ENCODE results near the gene MALRD1. TPM values are rescaled to one million over a fixed set of nuclear protein-coding genes. Genes with fewer than 3 reads are reported as not detected.
"Not testable (repeated sequence)": the region's sequence is repeated elsewhere in the genome, so short reads cannot be mapped to it uniquely, and the experiment has no call there.

Gene MALRD1
- total RNA-seq, 1 donor from 2014 or later: not detected

DNA sequence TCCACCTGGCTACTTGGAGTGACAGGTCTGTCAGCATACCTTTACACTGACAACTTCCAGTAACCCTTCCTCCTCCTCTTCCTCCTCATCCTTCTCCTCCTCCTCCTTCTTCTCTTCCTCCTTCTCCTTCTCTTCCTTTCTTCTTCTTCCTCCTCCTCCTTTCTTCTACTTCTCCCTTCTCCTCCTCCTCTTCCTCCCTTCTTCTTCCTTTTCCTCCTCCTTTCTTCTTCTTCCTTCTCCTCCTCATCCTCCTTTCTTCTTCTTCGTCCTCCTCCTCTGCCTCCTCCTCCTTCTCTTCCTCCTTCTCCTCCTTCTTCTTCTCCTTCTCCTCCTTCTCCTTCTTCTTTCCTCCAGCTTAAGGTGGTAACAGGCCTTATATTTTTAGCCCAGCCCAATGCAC lies 658.3 kb downstream of the MALRD1 start:
- intact Hi-C loops (cut with micrococcal nuclease): no loop called here

DNA sequence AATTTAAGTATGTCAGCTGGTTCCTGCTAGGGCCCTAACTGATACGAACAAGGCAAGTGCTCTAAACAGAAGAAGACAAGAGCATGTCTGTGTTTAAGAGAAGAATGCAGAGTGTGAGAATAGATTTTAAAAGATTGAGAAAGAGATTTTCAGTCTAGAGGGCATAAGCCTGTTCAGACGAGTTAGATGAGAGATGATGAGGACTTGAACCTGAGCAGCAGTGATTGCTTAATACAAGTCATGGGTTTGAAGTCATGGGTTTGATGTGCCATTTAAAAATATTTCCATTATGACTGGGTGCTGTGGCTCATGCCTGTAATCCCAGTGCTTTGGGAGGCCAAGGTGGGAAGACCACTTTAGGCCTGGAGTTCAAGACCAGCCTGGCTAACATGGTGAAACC lies 658.8 kb downstream of the MALRD1 start:
- intact Hi-C loops (cut with micrococcal nuclease): no loop called here

DNA sequence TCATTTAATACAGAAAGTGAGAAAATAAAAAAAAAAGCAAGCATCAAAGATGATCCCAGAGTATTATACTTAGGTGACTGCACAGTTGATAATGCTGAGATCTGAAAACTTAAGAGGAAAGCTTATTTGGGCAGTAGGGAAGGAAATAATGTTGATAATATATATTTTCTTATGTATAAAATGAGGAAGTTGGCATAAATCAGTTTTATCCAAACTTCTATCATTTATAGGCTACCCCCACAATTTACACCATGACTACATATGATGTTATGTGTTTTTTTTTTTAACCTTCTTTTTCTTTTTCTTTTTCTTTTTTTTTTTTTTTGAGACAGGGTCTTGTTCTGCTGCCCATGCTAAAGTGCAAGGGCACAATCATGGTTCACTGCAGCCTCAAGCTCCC lies 659.4 kb downstream of the MALRD1 start:
- intact Hi-C loops (cut with micrococcal nuclease): no loop called here

DNA sequence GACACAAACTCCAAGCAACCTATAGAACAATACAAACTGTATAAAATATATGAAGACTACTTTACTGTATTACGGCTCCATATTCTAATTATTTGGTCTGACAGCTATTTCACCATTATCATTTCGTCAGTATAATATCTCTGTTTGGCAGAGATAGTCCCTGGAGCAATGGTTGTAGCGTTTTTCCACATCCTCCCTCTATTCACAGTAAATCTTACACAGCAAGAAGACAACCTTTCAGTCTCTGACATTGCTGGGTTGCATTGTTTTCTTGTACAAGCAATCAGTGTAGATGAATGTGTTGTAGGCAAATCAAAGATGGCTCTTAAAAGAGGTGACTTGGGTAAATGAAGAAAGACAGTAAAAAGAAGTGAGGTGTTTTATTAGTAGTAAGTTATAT lies 662.0 kb downstream of the MALRD1 start:
- intact Hi-C loops (cut with micrococcal nuclease): no loop called here

DNA sequence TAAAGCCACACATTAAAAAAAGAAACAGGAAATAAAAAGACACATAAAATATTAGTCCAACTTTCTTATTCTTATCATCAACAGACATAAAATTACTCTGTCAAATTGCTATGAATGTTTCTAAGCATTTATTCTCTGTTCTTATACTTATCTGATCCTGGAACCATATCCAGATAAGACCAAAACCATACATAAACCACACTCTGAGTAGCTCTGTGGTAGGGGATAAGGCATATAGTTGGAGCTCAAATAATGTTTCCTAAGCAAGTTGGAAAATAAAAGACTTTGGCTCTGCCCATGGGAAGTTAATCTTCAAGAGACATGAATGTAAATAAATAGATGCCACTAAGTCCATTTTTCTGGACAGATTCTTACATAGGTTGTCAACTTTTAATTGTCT lies 664.6 kb downstream of the MALRD1 start:
- intact Hi-C loops (cut with micrococcal nuclease): no loop called here

DNA sequence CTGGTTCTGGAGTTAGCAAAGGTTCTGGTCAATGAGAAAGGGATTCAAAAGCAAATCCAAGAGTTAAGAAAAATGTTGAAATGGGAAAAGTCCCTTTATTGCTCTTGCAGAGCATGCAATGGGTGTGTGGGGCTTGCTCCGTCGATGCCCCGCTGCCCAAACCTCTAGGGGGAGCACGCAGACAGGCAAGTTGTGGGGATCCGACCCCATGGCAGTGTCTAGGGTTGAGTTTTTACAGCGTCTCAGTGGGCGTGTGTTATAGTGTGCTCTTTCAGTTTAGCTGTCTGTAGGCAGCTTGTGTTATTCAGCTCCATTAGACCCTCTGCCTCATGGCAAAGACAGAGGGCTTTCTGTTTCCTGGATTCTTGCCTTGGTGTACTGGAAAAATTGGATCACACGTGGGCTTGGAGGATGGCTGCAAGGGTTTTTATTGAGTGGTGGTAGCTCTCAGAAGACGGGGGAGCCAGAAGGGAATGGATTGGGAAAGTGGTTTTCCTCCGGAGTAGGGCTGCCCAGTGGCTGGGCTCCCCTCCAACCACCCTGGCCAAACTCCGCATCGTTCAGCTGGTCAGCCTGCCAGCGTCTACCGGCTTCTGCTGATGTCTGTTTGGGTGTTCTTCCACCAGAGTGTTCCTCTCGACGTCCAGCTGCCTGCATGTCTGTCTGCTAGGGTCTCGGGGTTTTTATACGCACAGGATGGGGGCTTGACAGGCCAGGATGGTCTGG lies 665.4 kb downstream of the MALRD1 start:
- intact Hi-C loops (cut with micrococcal nuclease): no loop called here

DNA sequence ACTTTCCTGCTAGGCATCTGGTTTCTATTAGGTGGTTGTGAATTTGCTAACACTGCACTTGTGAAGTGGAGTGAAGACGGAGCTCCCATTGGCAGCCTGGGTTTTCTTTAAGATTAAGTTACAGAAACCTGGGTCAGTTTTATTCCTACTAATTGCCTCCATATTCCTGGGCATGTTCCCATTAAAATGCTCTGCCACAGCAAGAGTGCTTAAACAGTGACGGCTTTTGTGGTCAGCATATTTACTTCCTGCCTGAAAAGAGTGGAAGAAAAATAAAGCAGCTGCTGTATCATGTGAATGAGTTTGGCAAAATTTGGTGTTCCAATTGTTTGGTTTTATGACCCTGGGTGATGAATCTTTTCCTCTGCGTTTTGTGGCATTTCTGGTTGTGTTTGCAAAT lies 670.7 kb downstream of the MALRD1 start:
- intact Hi-C loops (cut with micrococcal nuclease): no loop called here

DNA sequence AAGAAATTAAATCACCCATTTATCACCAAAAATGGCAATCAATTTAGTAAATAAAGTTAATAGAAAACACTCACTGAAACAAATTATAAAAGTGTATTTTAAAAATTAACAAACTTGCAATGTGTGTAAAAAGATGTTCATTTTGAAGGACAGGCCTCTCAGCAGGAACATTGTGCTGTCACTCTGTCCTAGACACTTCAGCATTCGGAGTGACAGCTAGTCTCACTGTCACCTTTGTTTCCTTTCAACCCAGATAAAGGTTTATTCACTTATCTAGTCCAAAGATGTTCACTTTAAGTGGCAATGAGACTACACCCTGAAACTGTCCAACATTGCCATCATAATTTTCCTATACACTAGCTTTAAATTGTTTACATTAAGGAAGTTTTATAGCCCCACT lies 675.7 kb downstream of the MALRD1 start:
- intact Hi-C loops (cut with micrococcal nuclease): no loop called here

DNA sequence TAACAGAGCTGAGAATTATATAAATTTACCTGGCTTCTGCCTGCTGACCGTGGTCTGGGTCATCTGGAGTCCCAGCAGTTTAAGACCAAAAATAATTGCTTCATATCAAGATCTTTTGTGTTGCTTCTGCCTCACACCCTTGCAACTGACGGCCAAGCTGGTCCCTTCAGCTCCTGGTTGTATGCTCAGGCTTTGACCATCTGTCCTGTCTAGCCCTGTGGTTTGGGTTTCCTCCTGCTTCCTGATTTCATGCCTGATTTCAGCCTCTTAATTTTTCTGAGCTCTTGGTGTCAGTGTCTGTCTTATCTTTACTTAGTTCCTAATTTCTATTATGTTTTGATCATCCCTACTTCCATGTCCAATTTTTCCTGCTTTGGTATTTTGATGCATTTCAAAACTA lies 679.8 kb downstream of the MALRD1 start:
- intact Hi-C loops (cut with micrococcal nuclease): no loop called here

DNA sequence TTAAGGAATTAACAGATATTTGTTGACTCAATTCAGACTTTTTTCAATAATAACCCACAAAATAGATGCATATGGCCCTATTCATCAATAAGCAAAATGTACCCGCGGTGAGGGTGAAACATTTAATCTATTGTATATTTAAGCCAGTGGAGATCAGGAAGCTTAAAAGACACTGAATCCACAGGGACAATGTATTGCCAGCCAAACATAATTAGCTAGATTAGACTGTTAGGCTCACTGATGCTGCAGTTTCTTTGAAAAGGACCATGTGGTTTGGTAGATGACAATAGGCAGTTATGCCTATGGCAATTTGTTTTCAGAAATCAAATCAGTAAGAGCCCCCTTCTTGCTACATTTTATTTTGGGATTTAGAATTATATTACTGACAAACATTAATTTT lies 680.4 kb downstream of the MALRD1 start:
- intact Hi-C loops (cut with micrococcal nuclease): no loop called here

DNA sequence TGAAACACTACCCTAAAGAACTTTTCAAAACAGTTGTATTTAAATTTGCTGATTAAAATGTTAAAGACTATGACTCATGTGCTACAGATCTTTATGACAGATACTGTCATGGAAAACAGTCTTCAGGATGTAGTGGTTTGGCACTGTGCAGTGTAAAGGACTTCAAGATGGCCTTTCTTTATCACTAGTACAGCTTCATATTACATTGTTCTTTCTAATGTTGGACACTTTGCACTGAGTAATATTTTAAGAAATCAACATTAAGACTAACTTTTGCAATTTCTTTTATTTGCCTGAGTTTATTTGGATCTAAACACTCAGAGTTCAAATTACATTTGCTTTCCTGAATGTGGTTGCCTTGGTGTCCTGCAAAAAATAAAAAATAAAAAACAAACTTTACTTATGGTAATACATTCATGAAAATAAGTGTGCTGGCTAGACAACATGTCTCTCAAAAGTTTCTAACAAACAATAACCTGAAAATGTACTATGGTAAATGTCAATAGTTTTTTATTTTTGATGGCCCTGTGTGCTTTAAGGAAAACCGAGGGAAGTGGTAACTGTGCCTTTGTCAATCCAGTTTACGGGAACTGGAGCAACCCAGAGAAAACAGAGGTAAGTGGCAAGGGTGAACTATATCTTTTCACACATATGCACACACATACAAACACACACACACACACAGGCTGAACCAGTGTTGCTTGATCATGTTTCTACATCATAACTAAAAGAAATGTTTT lies 681.7 kb downstream of the MALRD1 start:
- intact Hi-C loops (cut with micrococcal nuclease): no loop called here

DNA sequence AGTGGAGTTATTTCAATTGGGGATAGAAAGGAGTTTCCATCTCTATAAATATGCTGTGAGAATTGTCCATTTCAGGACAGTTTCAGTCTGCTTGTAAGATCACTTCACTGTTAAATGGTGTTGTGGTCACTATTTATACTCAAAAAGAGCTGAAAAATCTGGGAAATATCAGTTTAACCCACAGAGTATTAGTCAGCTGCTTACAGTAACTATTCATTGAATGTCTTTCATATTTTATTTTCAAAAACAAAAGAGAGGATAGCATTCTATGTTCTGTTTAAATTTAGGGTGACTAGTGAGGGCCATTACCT lies 682.3 kb downstream of the MALRD1 start:
- intact Hi-C loops (cut with micrococcal nuclease): no loop called here

DNA sequence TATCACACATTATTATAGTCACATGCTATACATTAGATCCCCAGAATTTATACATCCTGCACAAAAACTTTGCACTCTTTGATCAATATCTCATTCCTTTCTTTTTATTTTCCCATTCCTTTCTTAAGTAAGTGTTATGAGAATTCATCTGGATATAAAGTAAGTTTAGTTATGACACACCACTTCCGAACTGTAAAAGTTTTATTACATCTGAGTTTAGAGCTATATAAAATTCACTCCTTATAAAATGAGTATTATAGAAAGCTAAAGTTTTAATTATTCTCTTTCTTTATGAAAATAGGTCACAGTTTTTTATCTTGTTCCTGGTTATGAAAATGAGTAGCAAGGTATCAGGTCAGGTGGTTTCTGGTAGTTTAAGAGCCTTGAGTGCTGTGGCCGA lies 683.0 kb downstream of the MALRD1 start:
- intact Hi-C loops (cut with micrococcal nuclease): no loop called here

DNA sequence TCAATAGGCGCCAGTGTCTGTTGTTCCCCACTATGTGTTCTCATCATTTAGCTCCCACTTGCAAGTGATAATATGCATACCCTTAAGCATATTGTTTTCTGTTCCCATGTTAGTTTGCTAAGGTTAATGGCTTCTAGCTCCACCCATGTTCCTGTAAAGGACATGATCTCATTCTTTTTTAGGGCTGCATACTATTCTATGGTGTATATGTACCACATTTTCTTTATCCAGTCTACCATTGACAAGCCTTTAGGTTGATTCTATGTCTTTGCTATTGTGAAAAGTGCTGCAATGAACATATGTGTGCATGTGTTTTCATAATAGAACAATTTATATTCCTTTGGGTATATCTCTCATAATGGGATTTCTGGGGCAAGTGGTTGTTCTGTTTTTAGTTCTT lies 689.8 kb downstream of the MALRD1 start:
- intact Hi-C loops (cut with micrococcal nuclease): no loop called here

DNA sequence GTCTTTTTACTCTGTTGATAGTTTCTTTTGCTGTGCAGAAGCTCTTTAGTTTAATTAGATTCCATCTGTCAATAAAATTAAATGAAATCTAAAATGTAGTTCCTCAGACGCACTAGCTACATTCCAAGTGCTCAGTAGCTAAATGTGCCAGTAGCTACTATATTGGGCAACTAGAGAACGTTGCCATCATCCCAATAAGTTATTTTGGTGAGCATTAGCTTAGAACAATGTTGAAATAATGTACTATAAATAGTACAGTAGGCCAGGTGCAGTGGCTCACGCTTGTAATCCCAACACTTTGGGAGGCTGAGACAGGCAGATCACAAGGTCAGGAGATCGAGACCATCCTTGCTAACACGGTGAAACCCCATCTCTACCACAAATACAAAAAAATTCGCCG lies 690.6 kb downstream of the MALRD1 start:
- intact Hi-C loops (cut with micrococcal nuclease): not testable (repeated sequence)

DNA sequence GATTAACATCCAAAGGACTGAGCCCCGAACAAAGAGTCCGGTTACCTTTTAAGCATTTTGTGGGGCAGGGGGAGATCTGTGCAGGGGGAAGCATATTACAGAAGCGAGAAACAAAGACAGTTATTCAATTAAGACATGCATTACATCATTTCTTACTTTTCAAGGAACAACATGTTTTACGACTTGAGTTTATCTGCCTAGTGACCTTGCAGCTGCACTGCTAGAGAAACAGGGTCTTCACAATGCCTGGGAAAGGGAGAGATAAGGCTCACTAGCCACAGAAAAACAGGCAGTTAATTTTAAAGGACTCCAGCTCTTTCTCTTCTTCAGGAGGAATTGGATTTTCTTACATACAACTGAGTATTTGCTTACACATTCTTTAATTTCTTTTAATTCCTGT lies 693.5 kb downstream of the MALRD1 start:
- intact Hi-C loops (cut with micrococcal nuclease): not testable (repeated sequence)

DNA sequence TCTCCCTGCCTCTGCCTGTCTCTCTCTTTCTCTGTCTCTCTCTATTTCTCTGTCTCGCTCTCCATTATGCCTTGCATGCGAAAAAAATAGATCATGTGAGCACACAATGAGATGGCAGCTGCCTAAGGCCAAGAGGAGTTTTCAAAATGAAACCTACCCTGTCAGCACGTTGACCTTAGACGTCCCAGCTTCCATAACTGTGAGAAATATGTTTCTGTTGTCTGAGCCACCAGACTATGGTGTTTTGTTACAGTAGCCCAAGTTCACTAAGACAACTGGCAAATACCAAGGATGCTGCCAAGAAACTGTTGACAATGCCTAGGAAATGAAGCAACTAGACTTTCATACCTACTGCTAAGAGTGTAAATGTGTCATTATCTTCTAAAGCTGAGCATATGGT lies 697.1 kb downstream of the MALRD1 start:
- intact Hi-C loops (cut with micrococcal nuclease): no loop called here

DNA sequence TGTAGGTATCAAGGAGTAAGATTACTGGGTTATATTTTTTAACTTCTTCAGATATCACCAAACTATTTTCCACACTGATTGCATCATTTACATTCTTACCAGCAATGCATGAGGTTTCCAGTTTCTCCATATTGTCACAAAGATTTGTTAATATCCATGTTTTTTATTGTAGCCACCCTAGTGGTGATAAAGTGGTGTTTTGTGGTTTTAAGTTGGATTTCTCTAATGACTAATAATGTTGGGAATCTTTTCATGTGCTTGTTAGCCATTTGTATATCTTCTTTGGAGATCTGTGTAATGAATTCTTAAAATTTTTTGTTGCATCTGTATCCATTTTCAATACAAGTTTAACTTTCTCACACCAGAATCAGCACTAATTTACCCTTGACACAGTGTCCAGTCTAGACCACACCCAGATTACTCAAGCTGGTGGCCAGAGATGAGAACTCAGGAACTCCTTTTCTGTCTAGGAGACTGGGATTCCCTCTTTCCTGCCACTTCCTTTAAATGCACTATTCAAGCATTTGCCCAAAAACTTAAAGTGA lies 700.7 kb downstream of the MALRD1 start:
- intact Hi-C loops (cut with micrococcal nuclease): no loop called here

DNA sequence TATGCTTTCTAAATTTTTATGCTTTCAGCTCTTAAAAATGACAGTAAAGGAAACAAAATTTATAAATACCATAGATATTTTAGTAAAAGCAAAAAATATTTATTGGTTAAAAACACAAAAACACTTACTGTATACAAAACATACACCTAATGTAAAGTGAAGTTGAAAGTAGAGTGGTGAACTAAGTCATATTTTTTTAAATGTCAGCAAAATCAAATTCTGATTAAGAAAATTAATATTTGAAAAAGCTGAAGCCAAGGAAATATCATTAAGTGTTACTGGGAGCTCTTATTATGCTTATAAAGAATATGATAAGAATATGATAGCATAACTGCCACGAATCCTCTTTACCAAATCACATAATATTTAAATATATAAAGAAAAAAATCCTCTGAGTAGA lies 702.4 kb downstream of the MALRD1 start:
- intact Hi-C loops (cut with micrococcal nuclease): no loop called here

DNA sequence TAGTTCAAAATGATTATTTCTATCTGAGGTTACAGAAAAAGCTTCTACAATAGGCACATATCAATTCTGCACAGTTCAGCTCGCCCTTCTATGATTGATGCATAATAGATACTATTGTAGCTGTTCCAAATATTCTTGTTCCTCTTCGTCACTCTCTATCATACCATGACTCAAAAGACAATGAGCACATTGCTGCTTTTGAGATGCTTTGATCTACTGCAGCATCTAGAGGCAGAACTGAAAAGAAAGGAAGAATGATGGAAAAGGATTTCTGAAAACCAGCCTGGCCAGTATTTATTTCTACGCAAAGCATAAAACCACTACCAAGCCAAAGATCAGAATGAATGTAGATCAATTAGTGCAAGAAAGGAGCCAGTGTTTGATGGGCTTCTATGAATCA lies 708.3 kb downstream of the MALRD1 start:
- intact Hi-C loops (cut with micrococcal nuclease): no loop called here

DNA sequence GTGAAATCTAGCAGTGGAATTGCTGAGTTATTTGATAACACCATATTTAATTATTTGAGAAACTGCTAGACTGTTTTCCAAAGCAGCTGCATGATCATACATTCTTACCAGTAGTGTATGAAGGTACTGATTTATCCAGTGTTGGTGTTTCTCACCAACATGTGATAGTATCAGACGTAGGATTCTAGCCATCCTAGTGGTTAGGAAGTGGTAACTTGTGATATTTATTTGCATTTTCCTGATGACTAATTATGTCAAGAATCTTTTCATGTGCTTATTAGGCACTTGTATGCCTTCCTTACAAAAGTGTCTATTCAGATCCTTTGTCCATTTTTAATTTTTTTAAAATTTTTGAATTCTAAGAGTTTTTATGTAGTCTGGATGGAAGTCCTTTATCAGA lies 713.4 kb downstream of the MALRD1 start:
- intact Hi-C loops (cut with micrococcal nuclease): no loop called here

DNA sequence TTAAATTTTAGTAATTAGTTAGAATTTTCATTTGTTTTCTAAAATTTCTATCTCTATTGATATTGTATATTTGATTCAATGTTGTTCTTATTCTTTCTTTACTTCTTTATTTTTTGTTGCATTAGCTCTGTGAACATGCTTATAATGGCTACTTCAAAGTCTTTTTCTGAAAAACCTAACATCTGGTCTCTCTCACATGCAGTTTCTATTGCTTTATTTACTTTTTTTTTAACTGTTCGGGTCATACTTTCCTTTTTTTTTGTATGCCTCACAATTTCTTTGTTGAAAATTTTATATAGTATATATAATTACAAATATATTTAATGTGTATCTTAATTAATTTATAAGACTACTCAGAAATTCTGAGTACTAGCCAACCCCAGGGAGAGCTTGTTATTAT lies 715.5 kb downstream of the MALRD1 start:
- intact Hi-C loops (cut with micrococcal nuclease): no loop called here

DNA sequence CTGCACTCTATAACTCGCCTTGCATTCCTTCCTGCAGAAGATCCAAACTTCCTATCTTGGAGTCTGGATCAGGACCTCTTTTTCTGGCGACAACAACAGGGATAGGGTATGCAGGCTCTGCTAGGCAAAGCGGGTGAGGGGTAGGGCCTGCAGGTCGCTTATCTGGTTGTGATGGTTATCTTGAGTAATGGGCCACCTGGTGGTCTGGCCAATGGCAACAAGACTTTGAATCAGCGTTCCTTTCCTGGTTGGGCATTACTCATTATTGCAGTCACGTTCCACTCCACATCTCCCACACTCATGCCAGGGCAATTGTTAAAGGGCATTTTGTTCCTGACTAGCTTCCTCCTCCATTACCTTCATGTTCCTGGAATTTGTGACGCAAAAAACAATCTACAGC lies 719.3 kb downstream of the MALRD1 start:
- intact Hi-C loops (cut with micrococcal nuclease): no loop called here
